Calu3 (cell line): ENCODE data around the gene LYAR. TPM values are rescaled to one million over a fixed set of nuclear protein-coding genes. Genes with fewer than 3 reads are reported as not detected.

ENCODE experiments used
- BruUV-seq: library from RNA; stranded (reverse); fragments of 400-500 nt; replicated peaks from 2 replicates; lab custom pipeline; 2021; lab: Mats Ljungman, UMichigan
- CTCF ChIA-PET: fragments of 300-600 bp; sonication (Branson Sonifier 250); formaldehyde crosslinking; loops from one replicate; lab custom pipeline; 2022; ENCODE audit warnings: antibody characterized with exemption; lab: Charles Lee
- DNase-seq: peaks from one replicate; pipeline ENCODE4 v3.0.0; 2022
- H3K27ac Mint-ChIP-seq: one replicate; pipeline ENCODE4 v1.8.0; 2022; ENCODE audit warnings: mixed read lengths; ENCODE audit not compliant: unreplicated experiment
- H3K27me3 Mint-ChIP-seq: one replicate; pipeline ENCODE4 v1.8.0; 2022; ENCODE audit warnings: mixed read lengths; ENCODE audit not compliant: unreplicated experiment
- H3K36me3 Mint-ChIP-seq: one replicate; pipeline ENCODE4 v1.8.0; 2022; ENCODE audit warnings: mild to moderate bottlenecking, moderate library complexity, mixed read lengths; ENCODE audit not compliant: insufficient read depth, unreplicated experiment
- H3K4me1 Mint-ChIP-seq: one replicate; pipeline ENCODE4 v1.8.0; 2022; ENCODE audit warnings: mild to moderate bottlenecking, low read depth, mixed read lengths; ENCODE audit not compliant: unreplicated experiment
- H3K4me3 Mint-ChIP-seq: one replicate; pipeline ENCODE4 v1.8.0; 2022; ENCODE audit warnings: mild to moderate bottlenecking, low read depth, moderate library complexity, mixed read lengths; ENCODE audit not compliant: unreplicated experiment
- H3K9me3 Mint-ChIP-seq: one replicate; pipeline ENCODE4 v1.8.0; 2022; ENCODE audit warnings: low read depth, mixed read lengths; ENCODE audit not compliant: unreplicated experiment
- CTCF ChIP-seq: fragments of 200-600 bp; IDR thresholded peaks from one replicate; pipeline ENCODE4 v1.8.0; 2022; ENCODE audit warnings: antibody characterized with exemption; ENCODE audit not compliant: unreplicated experiment
- intact Hi-C: fragments of 100-400 bp; cut with micrococcal nuclease; formaldehyde crosslinking; loops from one replicate; pipeline ENCODE4 v1.10.0; 2022; ENCODE audit not compliant: unreplicated experiment
- total RNA-seq: library from RNA; stranded (reverse); gene quantifications from 2 replicates; pipeline ENCODE4 v1.2.3, GENCODE V29; 2022

Gene LYAR
- total RNA-seq, 1 experiment from 2014 or later = 19.1 TPM

- no peak overlapping the region for H3K4me3 Mint-ChIP-seq
- no peak for TF ChIP-seq CTCF
- no TSS peak for BruUV-seq
- intact Hi-C loops = no loop called here
- no peaks in the 10 kb centered on the region for H3K4me1 Mint-ChIP-seq
- CTCF ChIA-PET = no interaction called here
- no peak for DNase-seq
- no peaks in the 10 kb centered on the region for H3K36me3 Mint-ChIP-seq
- H3K27ac Mint-ChIP-seq = no peak overlapping the region
- no peaks in the 10 kb centered on the region for H3K27me3 Mint-ChIP-seq
- no peaks in the 10 kb centered on the region for H3K9me3 Mint-ChIP-seq
Measured at GRCh38 chr4:4325321-4325720, 35.4 kb upstream of the LYAR start.

- intact Hi-C loops = no loop called here
- Mint-ChIP-seq H3K27me3 (no peaks in the 10 kb centered on the region), H3K27ac (no peak overlapping the region), H3K4me3 (no peak overlapping the region), H3K4me1 (no peaks in the 10 kb centered on the region), H3K36me3 (no peaks in the 10 kb centered on the region), H3K9me3 (no peaks in the 10 kb centered on the region)
- no TSS peak for BruUV-seq
- CTCF ChIA-PET = no interaction called here
- TF ChIP-seq CTCF = no peak
- DNase-seq = no peak
Measured at GRCh38 chr4:4323705-4324534, 34.0 kb upstream of the LYAR start.

DNA sequence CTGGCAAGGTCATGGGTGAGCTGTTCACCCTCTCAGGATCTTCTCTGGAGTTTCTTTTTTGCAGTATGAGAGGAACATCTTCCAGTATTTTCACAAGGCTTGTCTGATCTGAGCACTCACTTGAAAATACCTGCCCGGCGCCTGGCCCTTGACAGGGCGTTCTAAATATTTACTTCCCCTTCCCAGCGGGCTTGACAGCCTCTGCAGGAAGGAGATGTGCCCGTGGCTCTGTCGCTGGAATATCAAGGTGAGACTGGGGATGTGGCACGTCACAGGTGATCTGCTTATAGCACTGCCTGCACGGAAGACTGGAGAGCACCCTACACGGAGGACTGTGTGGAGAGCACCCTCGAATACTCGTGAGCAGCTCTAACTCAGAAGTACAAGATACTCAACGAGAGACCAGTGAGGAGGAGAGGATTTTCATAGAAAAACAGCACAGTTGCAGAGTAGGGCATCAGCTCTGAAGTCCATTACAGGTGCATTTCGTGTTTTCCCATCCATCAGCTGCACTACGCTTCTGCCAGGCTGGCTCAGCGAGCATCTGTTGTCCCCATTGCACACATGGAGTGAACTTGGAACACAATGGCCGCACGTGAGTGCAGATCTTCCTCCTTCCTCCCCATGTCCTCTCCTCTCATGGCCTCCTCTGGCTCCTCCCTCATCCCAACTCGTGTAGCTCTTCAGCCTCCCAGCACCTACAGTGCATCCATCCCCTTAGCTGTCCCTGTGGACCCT, 32.2 kb upstream of the LYAR start:
- Mint-ChIP-seq H3K4me1 (no peaks in the 10 kb centered on the region), H3K36me3 (no peaks in the 10 kb centered on the region), H3K9me3 (no peaks in the 10 kb centered on the region), H3K27ac (no peak overlapping the region), H3K27me3 (no peaks in the 10 kb centered on the region), H3K4me3 (no peak overlapping the region)
- TF ChIP-seq CTCF = no peak
- BruUV-seq = no TSS peak
- no peak for DNase-seq
- CTCF ChIA-PET = interaction anchor here (0.6 kb wide), 1 partner anchor 222 kb away, joined by 16 read pairs; no protein-coding TSS in a partner anchor
- intact Hi-C loops = no loop called here

GRCh38 chr4:4320951-4321714, 31.2 kb upstream of the LYAR start:
- Mint-ChIP-seq H3K27ac (no peak overlapping the region), H3K27me3 (no peaks in the 10 kb centered on the region), H3K4me3 (no peak overlapping the region), H3K9me3 (no peaks in the 10 kb centered on the region), H3K36me3 (no peaks in the 10 kb centered on the region), H3K4me1 (no peaks in the 10 kb centered on the region)
- no TSS peak for BruUV-seq
- intact Hi-C loops = no loop called here
- DNase-seq = no peak
- CTCF ChIA-PET = no interaction called here
- TF ChIP-seq CTCF = no peak
